GM19328 (cell line): ENCODE results near the gene KAZN.

Experiments
- ATAC-seq: cut with Tn5 transposase; IDR thresholded peaks from one replicate; pipeline ENCODE4 v1.9.1; 2021; ENCODE audit warnings: mild to moderate bottlenecking, moderate library complexity; ENCODE audit not compliant: unreplicated experiment

The KAZN gene

GRCh38 chr1:14667651-14667984 is 69.1 kb downstream of the KAZN start:
- no peak for ATAC-seq

- ATAC-seq: no peak
Measured at GRCh38 chr1:14668538-14668937, 70.1 kb downstream of the KAZN start.

- no peak for ATAC-seq
Measured at GRCh38 chr1:14672005-14672404, 73.5 kb downstream of the KAZN start.

GRCh38 chr1:14674030-14674429 is 75.5 kb downstream of the KAZN start:
- ATAC-seq: no peak

GRCh38 chr1:14676400-14676799 is 77.9 kb downstream of the KAZN start:
- ATAC-seq: no peak

GRCh38 chr1:14677292-14677971 is 78.9 kb downstream of the KAZN start:
- no peak for ATAC-seq

- ATAC-seq: no peak
Measured at GRCh38 chr1:14678011-14678638, 79.6 kb downstream of the KAZN start.

GRCh38 chr1:14679027-14679688 is 80.7 kb downstream of the KAZN start:
- no peak for ATAC-seq

- no peak for ATAC-seq
Measured at GRCh38 chr1:14681182-14681581, 82.7 kb downstream of the KAZN start.

GRCh38 chr1:14682941-14683621 is 84.6 kb downstream of the KAZN start:
- ATAC-seq: no peak

- ATAC-seq: no peak
Measured at GRCh38 chr1:14685078-14685477, 86.6 kb downstream of the KAZN start.

- no peak for ATAC-seq
Measured at GRCh38 chr1:14686701-14687100, 88.2 kb downstream of the KAZN start.

GRCh38 chr1:14687147-14687546 is 88.7 kb downstream of the KAZN start:
- ATAC-seq: no peak

- ATAC-seq: no peak
Measured at GRCh38 chr1:14689996-14690615, 91.6 kb downstream of the KAZN start.

GRCh38 chr1:14693949-14694348 is 95.5 kb downstream of the KAZN start:
- no peak for ATAC-seq

- no peak for ATAC-seq
Measured at GRCh38 chr1:14694589-14694988, 96.1 kb downstream of the KAZN start.

GRCh38 chr1:14696761-14697160 is 98.3 kb downstream of the KAZN start:
- ATAC-seq: no peak

GRCh38 chr1:14697353-14697752 is 98.9 kb downstream of the KAZN start:
- ATAC-seq: no peak

GRCh38 chr1:14698314-14698713 is 99.8 kb downstream of the KAZN start:
- ATAC-seq: no peak

- ATAC-seq: no peak
Measured at GRCh38 chr1:14699620-14700019, 101.1 kb downstream of the KAZN start.

- no peak for ATAC-seq
Measured at GRCh38 chr1:14704846-14705245, 106.4 kb downstream of the KAZN start.
